Activated T-helper 9 cell treated with anti-CD3 and anti-CD28 coated beads, Interleukin-2, amount 50 U/mL, for 16 hours (primary cell): ENCODE results near the gene COL27A1.
"Not testable (repeated sequence)": the region's sequence is repeated elsewhere in the genome, so short reads cannot be mapped to it uniquely, and the experiment has no call there.

Experiments used
- DNase-seq: peaks from one replicate; pipeline ENCODE4 v3.0.0-alpha.2; 2020; ENCODE audit warnings: low read depth

The COL27A1 gene

GRCh38 chr9:114308361-114308950 lies 153.1 kb downstream of the COL27A1 start:
- DNase-seq: no peak

GRCh38 chr9:114309096-114309495 lies 153.8 kb downstream of the COL27A1 start:
- DNase-seq: no peak

GRCh38 chr9:114310471-114311450 lies 155.4 kb downstream of the COL27A1 start:
- no peak for DNase-seq

- DNase-seq: no peak
Measured at GRCh38 chr9:114311571-114312512, 156.5 kb downstream of the COL27A1 start.

GRCh38 chr9:114312513-114312875 lies 157.2 kb downstream of the COL27A1 start:
- DNase-seq: no peak

GRCh38 chr9:114313186-114313585 lies 157.8 kb downstream of the COL27A1 start:
- DNase-seq: no peak

- DNase-seq: no peak
Measured at GRCh38 chr9:114314256-114314867, 159.0 kb downstream of the COL27A1 start.

- DNase-seq: no peak
Measured at GRCh38 chr9:114314881-114315722, 159.8 kb downstream of the COL27A1 start.

GRCh38 chr9:114315723-114316363 lies 160.5 kb downstream of the COL27A1 start:
- DNase-seq: no peak

- no peak for DNase-seq
Measured at GRCh38 chr9:114316605-114317230, 161.4 kb downstream of the COL27A1 start.

GRCh38 chr9:114317665-114318357 lies 162.5 kb downstream of the COL27A1 start:
- DNase-seq: no peak

GRCh38 chr9:114318416-114318815 lies 163.1 kb downstream of the COL27A1 start:
- no peak for DNase-seq

- DNase-seq: no peak
Measured at GRCh38 chr9:114319147-114319546, 163.8 kb downstream of the COL27A1 start.

GRCh38 chr9:114320710-114321109 lies 165.4 kb downstream of the COL27A1 start:
- DNase-seq: not testable (repeated sequence)

GRCh38 chr9:114321759-114322158 lies 166.4 kb downstream of the COL27A1 start:
- DNase-seq: no peak

- DNase-seq: not testable (repeated sequence)
Measured at GRCh38 chr9:114322160-114322818, 167.0 kb downstream of the COL27A1 start.

- DNase-seq: not testable (repeated sequence)
Measured at GRCh38 chr9:114322831-114323531, 167.6 kb downstream of the COL27A1 start, which contains the start of gene ORM1. Gene ORM1 (plus strand): TSS chr9:114323098. CDS start chr9:114323134, 36 bp downstream.

- not testable (repeated sequence) for DNase-seq
Measured at GRCh38 chr9:114323849-114324248, 168.5 kb downstream of the COL27A1 start.
